ENCODE measurements around the gene PITPNC1. TPM values are rescaled to one million over a fixed set of nuclear protein-coding genes. Genes with fewer than 3 reads are reported as not detected.

The PITPNC1 gene
- total and polyA plus RNA-seq, 2 experiments from 2014 or later: 5.8 to 7.3 TPM

DNA sequence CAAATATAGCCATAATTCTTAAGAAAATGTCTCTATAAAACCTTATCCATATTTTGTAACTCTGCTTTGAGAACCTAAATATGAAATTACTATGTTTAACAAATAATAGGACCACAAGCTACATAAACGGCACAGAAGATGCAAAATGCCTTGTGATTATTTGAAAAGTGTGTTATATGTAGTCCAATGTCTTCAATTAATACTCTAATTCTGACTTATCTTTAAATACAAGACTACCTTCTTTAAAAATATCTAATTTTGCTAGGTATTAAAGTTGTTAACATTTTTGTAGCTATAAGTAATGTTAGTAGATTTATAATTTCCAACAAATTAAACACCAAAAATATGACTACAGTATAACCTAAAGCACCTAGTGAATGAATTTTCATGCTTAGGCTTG lies 27.7 kb upstream of the PITPNC1 start:
- no peak overlapping the region for H2AFZ ChIP-seq
- DNase-seq: no peak
- H3K27me3 ChIP-seq (replicated peaks; ENCODE audit: insufficient read depth): no peaks in the 10 kb centered on the region
- H4K20me1 ChIP-seq (ENCODE audit: insufficient read depth): no peaks in the 10 kb centered on the region
- 93 to 100% methylated on average over 1 of the region's 1 CpG for WGBS, 2 experiments (ENCODE audit: low coverage in 1 of 2, low lambda C conversion rate in 2 of 2, missing lambda C conversion rate in 2 of 2)
- peaks cover 5% of the 10 kb centered on the region; the same call in 1 of the 2 replicates for H3F3A ChIP-seq (ENCODE audit: insufficient read depth)
- H3K79me2 ChIP-seq (ENCODE audit: insufficient read depth): peaks cover 59% of the 10 kb centered on the region
- no peaks in the 10 kb centered on the region for H3K9me3 ChIP-seq (ENCODE audit: low read depth)
- no peaks in the 10 kb centered on the region for H3K4me1 ChIP-seq (ENCODE audit: insufficient read depth)
- TF ChIP-seq EZH2 (IDR thresholded peaks at IDR 0.05; ENCODE audit: insufficient read depth, poor library complexity, severe bottlenecking): no peak
- no peak for TF ChIP-seq EZH2phosphoT487 (IDR thresholded peaks at IDR 0.05; ENCODE audit: insufficient read depth, low read depth)
- no peak overlapping the region for H3K9ac ChIP-seq
- H3K9me2 ChIP-seq (ENCODE audit: insufficient read depth): no peaks in the 10 kb centered on the region
- peaks cover 75% of the 10 kb centered on the region for H3K36me3 ChIP-seq (ENCODE audit: low read depth)
- no peak overlapping the region for H3K27ac ChIP-seq
- no peak overlapping the region for H3K4me2 ChIP-seq (ENCODE audit: unreplicated experiment)
- H3K4me3 ChIP-seq: no peak overlapping the region
- in situ Hi-C loops (cut with MboI): no loop called here

DNA sequence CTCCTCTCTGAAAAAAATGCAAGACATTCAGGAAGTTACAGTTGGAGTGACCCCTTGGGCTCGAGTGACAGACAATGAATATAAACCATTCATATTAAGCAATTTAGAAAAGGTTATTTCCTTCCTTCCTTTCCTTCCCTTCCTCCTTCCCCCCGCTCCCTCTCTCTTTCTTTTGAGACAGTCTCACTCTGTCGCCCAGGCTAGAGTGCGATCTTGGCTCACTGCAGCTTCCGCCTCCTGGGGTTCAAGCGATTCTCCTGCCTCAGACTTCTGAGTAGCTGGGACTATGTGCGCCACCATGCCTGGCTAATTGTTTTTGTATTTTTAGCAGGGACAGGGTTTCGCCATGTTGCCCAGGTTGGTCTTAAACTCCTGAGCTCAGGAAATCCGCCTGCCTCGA lies 23.9 kb upstream of the PITPNC1 start:
- H3K36me3 ChIP-seq (ENCODE audit: low read depth): peaks cover 62% of the 10 kb centered on the region

DNA sequence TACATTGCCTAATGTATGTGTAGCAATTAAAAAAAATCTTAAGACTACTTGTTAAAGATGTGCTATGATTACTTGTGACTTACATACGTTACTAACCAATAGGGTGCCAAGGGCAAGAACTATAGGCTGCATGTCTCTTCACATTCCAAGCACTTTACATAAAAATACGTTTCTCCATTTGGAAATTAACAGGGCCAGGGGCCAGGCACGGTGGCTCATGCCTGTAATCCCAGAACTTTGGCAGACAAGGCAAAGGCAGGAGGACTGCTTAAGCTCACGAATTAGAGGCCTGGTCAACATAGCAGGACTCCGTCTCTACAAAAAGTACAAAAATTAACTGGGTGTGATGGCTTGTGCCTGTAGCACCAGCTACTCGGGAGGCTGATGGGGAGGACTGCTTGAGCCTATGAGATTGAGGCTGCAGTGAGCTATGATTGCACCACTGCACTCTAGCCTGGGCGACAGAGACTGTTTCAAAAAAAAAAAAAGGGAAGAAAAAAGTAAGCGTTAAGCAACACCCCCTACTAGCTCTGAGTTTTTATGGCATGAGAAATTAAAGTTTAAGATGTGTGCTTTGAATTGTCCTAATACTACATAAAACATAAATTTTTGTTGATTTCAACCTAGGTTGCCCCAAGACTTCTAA lies 23.0 kb upstream of the PITPNC1 start:
- no peaks in the 10 kb centered on the region for H3K9me2 ChIP-seq (ENCODE audit: insufficient read depth)
- H3K4me1 ChIP-seq (ENCODE audit: insufficient read depth): peaks cover 10% of the 10 kb centered on the region
- H3K79me2 ChIP-seq (ENCODE audit: insufficient read depth): peaks cover 93% of the 10 kb centered on the region
- in situ Hi-C loops (cut with MboI): no loop called here
- no peak overlapping the region for H3K4me3 ChIP-seq
- H3K36me3 ChIP-seq (ENCODE audit: low read depth): peaks cover 55% of the 10 kb centered on the region
- H2AFZ ChIP-seq: no peak overlapping the region
- H3K9ac ChIP-seq: no peak overlapping the region
- no peak for DNase-seq
- no peak overlapping the region for H3K27ac ChIP-seq
- H4K20me1 ChIP-seq (ENCODE audit: insufficient read depth): peaks cover 5% of the 10 kb centered on the region; the same call in 1 of the 2 replicates
- no peaks in the 10 kb centered on the region for H3K27me3 ChIP-seq (replicated peaks; ENCODE audit: insufficient read depth)
- no peak for TF ChIP-seq EZH2phosphoT487 (IDR thresholded peaks at IDR 0.05; ENCODE audit: insufficient read depth, low read depth)
- TF ChIP-seq EZH2 (IDR thresholded peaks at IDR 0.05; ENCODE audit: insufficient read depth, poor library complexity, severe bottlenecking): no peak
- WGBS, 2 experiments (ENCODE audit: low coverage in 1 of 2, low lambda C conversion rate in 2 of 2, missing lambda C conversion rate in 2 of 2): 89 to 91% methylated on average over 8 of the region's 8 CpGs
- no peak overlapping the region for H3K4me2 ChIP-seq (ENCODE audit: unreplicated experiment)
- peaks cover 8% of the 10 kb centered on the region; the same call in 1 of the 2 replicates for H3F3A ChIP-seq (ENCODE audit: insufficient read depth)
- no peaks in the 10 kb centered on the region for H3K9me3 ChIP-seq (ENCODE audit: low read depth)

More for the DNA sequence above, 23.9 kb upstream of the PITPNC1 start:
- peaks cover 89% of the 10 kb centered on the region for H3K79me2 ChIP-seq (ENCODE audit: insufficient read depth)
- H2AFZ ChIP-seq: no peak overlapping the region
- no peak overlapping the region for H3K4me3 ChIP-seq
- H3K9me3 ChIP-seq (ENCODE audit: low read depth): no peaks in the 10 kb centered on the region
- in situ Hi-C loops (cut with MboI): no loop called here
- peaks cover 5% of the 10 kb centered on the region; the same call in 1 of the 2 replicates for H4K20me1 ChIP-seq (ENCODE audit: insufficient read depth)
- H3K9me2 ChIP-seq (ENCODE audit: insufficient read depth): no peaks in the 10 kb centered on the region
- peaks cover 5% of the 10 kb centered on the region for H3F3A ChIP-seq (ENCODE audit: insufficient read depth)
- 91% methylated on average over 9 to 10 of the region's 10 CpGs for WGBS, 2 experiments (ENCODE audit: low coverage in 1 of 2, low lambda C conversion rate in 2 of 2, missing lambda C conversion rate in 2 of 2)
- no peaks in the 10 kb centered on the region for H3K27me3 ChIP-seq (replicated peaks; ENCODE audit: insufficient read depth)
- no peak overlapping the region for H3K27ac ChIP-seq
- no peak for DNase-seq
- H3K9ac ChIP-seq: no peak overlapping the region
- peaks cover 1% of the 10 kb centered on the region; the same call in 1 of the 2 replicates for H3K4me1 ChIP-seq (ENCODE audit: insufficient read depth)
- TF ChIP-seq EZH2phosphoT487 (IDR thresholded peaks at IDR 0.05; ENCODE audit: insufficient read depth, low read depth) (no peak), EZH2 (IDR thresholded peaks at IDR 0.05; ENCODE audit: insufficient read depth, poor library complexity, severe bottlenecking) (no peak)
- H3K4me2 ChIP-seq (ENCODE audit: unreplicated experiment): no peak overlapping the region

DNA sequence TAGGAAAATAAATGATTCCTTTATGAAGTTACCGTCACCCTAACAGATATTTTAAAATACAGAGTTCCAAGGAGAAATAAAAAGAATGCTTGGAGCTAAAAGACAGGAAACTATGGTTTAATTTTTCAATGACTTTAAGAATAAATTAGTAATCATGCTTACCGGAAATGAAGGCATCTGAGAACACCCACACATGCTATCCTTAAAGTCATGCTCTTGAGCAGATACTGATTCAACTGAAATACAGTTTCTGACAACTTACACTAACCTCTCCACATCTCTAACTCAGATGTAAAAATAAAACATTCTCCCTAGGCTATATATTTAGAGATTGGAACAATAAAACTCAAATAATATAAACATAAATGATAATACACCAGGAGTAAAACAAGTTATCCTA lies 18.5 kb upstream of the PITPNC1 start:
- DNase-seq: peak; percentile 63
- Histone ChIP-seq H3K27me3 (replicated peaks; ENCODE audit: insufficient read depth) (no peaks in the 10 kb centered on the region), H3K9ac (peak overlapping the region; percentile 27; the same call in 1 of the 2 replicates), H3K9me3 (ENCODE audit: low read depth) (no peaks in the 10 kb centered on the region), H3K9me2 (ENCODE audit: insufficient read depth) (no peaks in the 10 kb centered on the region), H2AFZ (no peak overlapping the region), H3K27ac (peak overlapping the region; percentile 33), H3K4me3 (peak overlapping the region; percentile 34; the same call in 1 of the 2 replicates), H3K36me3 (ENCODE audit: low read depth) (peaks cover 39% of the 10 kb centered on the region), H3K4me2 (ENCODE audit: unreplicated experiment) (peak overlapping the region; percentile 56), H3K4me1 (ENCODE audit: insufficient read depth) (peaks cover 35% of the 10 kb centered on the region), H3F3A (ENCODE audit: insufficient read depth) (peaks cover 18% of the 10 kb centered on the region; the same call in 1 of the 2 replicates), H3K79me2 (ENCODE audit: insufficient read depth) (peaks cover 98% of the 10 kb centered on the region), H4K20me1 (ENCODE audit: insufficient read depth) (peaks cover 26% of the 10 kb centered on the region)
- in situ Hi-C loops (cut with MboI): no loop called here
- TF ChIP-seq EZH2phosphoT487 (IDR thresholded peaks at IDR 0.05; ENCODE audit: insufficient read depth, low read depth): no peak
- TF ChIP-seq EZH2 (IDR thresholded peaks at IDR 0.05; ENCODE audit: insufficient read depth, poor library complexity, severe bottlenecking): no peak
- 50 to 54% methylated on average over 2 of the region's 2 CpGs for WGBS, 2 experiments (ENCODE audit: low coverage in 1 of 2, low lambda C conversion rate in 2 of 2, missing lambda C conversion rate in 2 of 2)

All from GM23248 (cell line).